ENCODE measurements around the gene E2F2. TPM values are rescaled to one million over a fixed set of nuclear protein-coding genes. Genes with fewer than 3 reads are reported as not detected.

The E2F2 gene
- total and polyA plus RNA-seq, 2 experiments from 2014 or later = 0.85 to 1.2 TPM

- no peak overlapping the region for H2AFZ ChIP-seq
These were observed 50.6 kb downstream of the E2F2 start for GRCh38 chr1:23480187-23481025.

DNA sequence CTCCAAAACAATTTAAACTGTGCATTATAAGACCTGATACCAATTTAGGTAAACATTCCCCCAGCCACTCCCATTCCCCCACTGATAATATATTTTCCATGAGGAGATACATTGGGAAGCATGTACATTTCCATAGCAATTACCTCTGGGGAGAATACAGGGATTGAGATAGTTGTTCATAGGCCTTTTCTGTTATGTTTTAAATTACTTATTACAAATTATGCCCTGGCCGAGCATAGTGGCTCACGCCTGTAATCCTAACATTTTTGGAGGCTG lies 51.4 kb downstream of the E2F2 start:
- peaks cover 19% of the 10 kb centered on the region for H4K20me1 ChIP-seq (ENCODE audit: insufficient read depth, poor library complexity, severe bottlenecking)
- peaks cover 15% of the 10 kb centered on the region for H3K4me1 ChIP-seq (ENCODE audit: insufficient read depth)

More at GRCh38 chr1:23480187-23481025, 50.6 kb downstream of the E2F2 start:
- Histone ChIP-seq H3K9me2 (replicated peaks; ENCODE audit: insufficient read depth) (no peaks in the 10 kb centered on the region), H3K4me2 (peak overlapping the region; percentile 1), H3K27ac (peak overlapping the region; percentile 65), H3K79me2 (peaks cover 69% of the 10 kb centered on the region), H3K4me1 (ENCODE audit: insufficient read depth) (peaks cover 15% of the 10 kb centered on the region), H3K27me3 (no peaks in the 10 kb centered on the region), H3K9me3 (ENCODE audit: low read depth) (no peaks in the 10 kb centered on the region), H3K36me3 (replicated peaks; ENCODE audit: insufficient read depth, low read depth) (no peaks in the 10 kb centered on the region), H3K4me3 (no peak overlapping the region), H4K20me1 (ENCODE audit: insufficient read depth, poor library complexity, severe bottlenecking) (peaks cover 18% of the 10 kb centered on the region)
- TF ChIP-seq, protein P1, sequence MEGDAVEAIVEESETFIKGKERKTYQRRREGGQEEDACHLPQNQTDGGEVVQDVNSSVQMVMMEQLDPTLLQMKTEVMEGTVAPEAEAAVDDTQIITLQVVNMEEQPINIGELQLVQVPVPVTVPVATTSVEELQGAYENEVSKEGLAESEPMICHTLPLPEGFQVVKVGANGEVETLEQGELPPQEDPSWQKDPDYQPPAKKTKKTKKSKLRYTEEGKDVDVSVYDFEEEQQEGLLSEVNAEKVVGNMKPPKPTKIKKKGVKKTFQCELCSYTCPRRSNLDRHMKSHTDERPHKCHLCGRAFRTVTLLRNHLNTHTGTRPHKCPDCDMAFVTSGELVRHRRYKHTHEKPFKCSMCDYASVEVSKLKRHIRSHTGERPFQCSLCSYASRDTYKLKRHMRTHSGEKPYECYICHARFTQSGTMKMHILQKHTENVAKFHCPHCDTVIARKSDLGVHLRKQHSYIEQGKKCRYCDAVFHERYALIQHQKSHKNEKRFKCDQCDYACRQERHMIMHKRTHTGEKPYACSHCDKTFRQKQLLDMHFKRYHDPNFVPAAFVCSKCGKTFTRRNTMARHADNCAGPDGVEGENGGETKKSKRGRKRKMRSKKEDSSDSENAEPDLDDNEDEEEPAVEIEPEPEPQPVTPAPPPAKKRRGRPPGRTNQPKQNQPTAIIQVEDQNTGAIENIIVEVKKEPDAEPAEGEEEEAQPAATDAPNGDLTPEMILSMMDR (IDR thresholded peaks at IDR 0.05; ENCODE audit: poor library complexity) = no peak
- no peak for TF ChIP-seq EZH2 (IDR thresholded peaks at IDR 0.05; ENCODE audit: borderline replicate concordance)
- TF ChIP-seq EZH2phosphoT487 (IDR thresholded peaks at IDR 0.05; ENCODE audit: low read depth, severe bottlenecking, unreplicated experiment) = no peak
- DNase-seq (ENCODE audit: low spot score) = no peak
- WGBS (ENCODE audit: low lambda C conversion rate, missing lambda C conversion rate) = 95% methylated on average over 4 of the region's 4 CpGs

GRCh38 chr1:23478896-23479665 lies 52.0 kb downstream of the E2F2 start:
- Histone ChIP-seq H4K20me1 (ENCODE audit: insufficient read depth, poor library complexity, severe bottlenecking) (peaks cover 22% of the 10 kb centered on the region), H3K4me3 (no peak overlapping the region), H3K4me2 (peak overlapping the region; percentile 1), H3K27me3 (no peaks in the 10 kb centered on the region), H2AFZ (no peak overlapping the region), H3K79me2 (peaks cover 79% of the 10 kb centered on the region), H3K9me3 (ENCODE audit: low read depth) (no peaks in the 10 kb centered on the region), H3K27ac (peak overlapping the region; percentile 65), H3K36me3 (replicated peaks; ENCODE audit: insufficient read depth, low read depth) (no peaks in the 10 kb centered on the region), H3K4me1 (ENCODE audit: insufficient read depth) (peaks cover 15% of the 10 kb centered on the region), H3K9me2 (replicated peaks; ENCODE audit: insufficient read depth) (no peaks in the 10 kb centered on the region)
- no peak for TF ChIP-seq EZH2 (IDR thresholded peaks at IDR 0.05; ENCODE audit: borderline replicate concordance)
- TF ChIP-seq EZH2phosphoT487 (IDR thresholded peaks at IDR 0.05; ENCODE audit: low read depth, severe bottlenecking, unreplicated experiment) = no peak
- TF ChIP-seq, protein P1 (IDR thresholded peaks at IDR 0.05; ENCODE audit: poor library complexity) = no peak
- 63% methylated on average over 9 of the region's 9 CpGs for WGBS (ENCODE audit: low lambda C conversion rate, missing lambda C conversion rate)
- peak; percentile 76 for DNase-seq (ENCODE audit: low spot score)

More for the DNA sequence above, 51.4 kb downstream of the E2F2 start:
- Histone ChIP-seq H3K36me3 (replicated peaks; ENCODE audit: insufficient read depth, low read depth) (no peaks in the 10 kb centered on the region), H3K27me3 (no peaks in the 10 kb centered on the region), H3K4me2 (peak overlapping the region; percentile 1), H2AFZ (no peak overlapping the region), H3K9me3 (ENCODE audit: low read depth) (no peaks in the 10 kb centered on the region), H3K4me3 (no peak overlapping the region), H3K27ac (peak overlapping the region; percentile 65), H3K9me2 (replicated peaks; ENCODE audit: insufficient read depth) (no peaks in the 10 kb centered on the region), H3K79me2 (peaks cover 75% of the 10 kb centered on the region)
- no peak for TF ChIP-seq EZH2 (IDR thresholded peaks at IDR 0.05; ENCODE audit: borderline replicate concordance)
- TF ChIP-seq EZH2phosphoT487 (IDR thresholded peaks at IDR 0.05; ENCODE audit: low read depth, severe bottlenecking, unreplicated experiment) = no peak
- TF ChIP-seq, protein P1 (IDR thresholded peaks at IDR 0.05; ENCODE audit: poor library complexity) = no peak
- no peak for DNase-seq (ENCODE audit: low spot score)
- 85% methylated on average over 2 of the region's 2 CpGs for WGBS (ENCODE audit: low lambda C conversion rate, missing lambda C conversion rate)
